ENCODE data around the gene KCTD5.
"Not testable (repeated sequence)": the region's sequence is repeated elsewhere in the genome, so short reads cannot be mapped to it uniquely, and the experiment has no call there.

DNA sequence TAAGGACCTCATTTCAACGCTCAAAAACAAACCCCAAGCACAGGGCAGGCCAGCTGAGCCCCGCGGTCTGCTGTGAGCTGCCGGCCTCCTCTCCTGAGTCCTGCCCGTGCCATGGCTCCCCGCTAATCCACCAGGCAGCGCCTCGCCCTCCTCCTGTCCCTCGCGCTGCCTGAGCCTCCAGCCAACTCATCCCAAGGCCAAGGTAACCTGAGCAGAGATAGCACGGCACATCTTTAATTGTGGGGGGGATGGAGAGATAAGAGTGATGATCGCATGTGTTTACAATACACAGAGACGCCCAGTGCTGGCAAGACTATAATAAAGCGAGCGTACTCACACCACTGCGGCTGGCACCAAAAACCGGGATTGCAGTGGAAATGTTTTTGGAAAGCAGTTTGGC, 39.8 kb upstream of the KCTD5 start:
- TF ChIP-seq POLR2A (IDR thresholded peaks at IDR 0.05) = not testable (repeated sequence)
- TF ChIP-seq, protein P1, sequence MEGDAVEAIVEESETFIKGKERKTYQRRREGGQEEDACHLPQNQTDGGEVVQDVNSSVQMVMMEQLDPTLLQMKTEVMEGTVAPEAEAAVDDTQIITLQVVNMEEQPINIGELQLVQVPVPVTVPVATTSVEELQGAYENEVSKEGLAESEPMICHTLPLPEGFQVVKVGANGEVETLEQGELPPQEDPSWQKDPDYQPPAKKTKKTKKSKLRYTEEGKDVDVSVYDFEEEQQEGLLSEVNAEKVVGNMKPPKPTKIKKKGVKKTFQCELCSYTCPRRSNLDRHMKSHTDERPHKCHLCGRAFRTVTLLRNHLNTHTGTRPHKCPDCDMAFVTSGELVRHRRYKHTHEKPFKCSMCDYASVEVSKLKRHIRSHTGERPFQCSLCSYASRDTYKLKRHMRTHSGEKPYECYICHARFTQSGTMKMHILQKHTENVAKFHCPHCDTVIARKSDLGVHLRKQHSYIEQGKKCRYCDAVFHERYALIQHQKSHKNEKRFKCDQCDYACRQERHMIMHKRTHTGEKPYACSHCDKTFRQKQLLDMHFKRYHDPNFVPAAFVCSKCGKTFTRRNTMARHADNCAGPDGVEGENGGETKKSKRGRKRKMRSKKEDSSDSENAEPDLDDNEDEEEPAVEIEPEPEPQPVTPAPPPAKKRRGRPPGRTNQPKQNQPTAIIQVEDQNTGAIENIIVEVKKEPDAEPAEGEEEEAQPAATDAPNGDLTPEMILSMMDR (IDR thresholded peaks at IDR 0.05) = not testable (repeated sequence)
